Inflammatory macrophage (primary cell): ENCODE results near the gene LPIN1.
"Not testable (repeated sequence)": the region's sequence is repeated elsewhere in the genome, so short reads cannot be mapped to it uniquely, and the experiment has no call there.

Experiments used
- DNase-seq, 2 donors: peaks; one replicate each; pipeline ENCODE4 v3.0.0-alpha.2; 2020 to 2022

LPIN1 gene

DNA sequence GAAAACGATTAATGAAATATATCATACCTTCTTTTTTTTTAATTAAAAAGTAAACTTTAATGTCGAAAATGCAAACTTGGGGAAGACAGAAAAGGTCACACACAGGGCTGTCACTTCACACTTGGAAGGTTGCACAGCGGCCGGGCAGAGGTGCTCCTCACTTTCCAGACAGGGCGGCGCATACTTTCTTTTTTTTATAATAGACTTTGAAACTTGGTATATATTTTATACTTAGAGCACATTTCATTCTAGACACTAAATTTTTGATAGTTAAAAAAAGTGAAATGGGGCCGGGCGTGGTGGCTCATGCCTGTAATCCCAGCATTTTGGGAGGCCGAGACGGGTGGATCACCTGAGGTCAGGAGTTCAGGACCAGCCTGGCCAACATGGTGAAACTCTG is 66.9 kb downstream of the LPIN1 start:
- not testable (repeated sequence) for DNase-seq

GRCh38 chr2:11813951-11814350 is 67.5 kb downstream of the LPIN1 start:
- DNase-seq, result no peak

- no peak for DNase-seq
Measured at GRCh38 chr2:11814979-11815510, 68.6 kb downstream of the LPIN1 start.

DNA sequence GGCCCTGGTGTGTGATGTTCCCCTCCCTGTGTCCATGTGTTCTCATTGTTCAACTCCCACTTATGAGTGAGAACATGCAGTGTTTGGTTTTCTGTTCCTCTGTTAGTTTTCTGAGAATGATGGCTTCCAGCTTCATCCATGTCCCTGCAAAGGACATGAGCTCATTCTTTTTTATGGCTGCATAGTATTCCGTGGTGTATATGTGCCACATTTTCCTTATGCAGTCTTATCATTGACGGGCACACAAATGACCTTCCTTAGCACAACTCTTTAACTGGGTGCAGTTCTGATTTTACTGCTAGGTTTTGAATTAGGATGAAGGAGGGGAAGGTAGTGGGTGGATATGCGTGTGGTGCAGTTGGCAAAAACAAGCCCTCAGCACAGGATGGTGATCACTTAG is 70.5 kb downstream of the LPIN1 start:
- DNase-seq, result not testable (repeated sequence)

- DNase-seq, result no peak
Measured at GRCh38 chr2:11819235-11819729, 72.8 kb downstream of the LPIN1 start.

DNA sequence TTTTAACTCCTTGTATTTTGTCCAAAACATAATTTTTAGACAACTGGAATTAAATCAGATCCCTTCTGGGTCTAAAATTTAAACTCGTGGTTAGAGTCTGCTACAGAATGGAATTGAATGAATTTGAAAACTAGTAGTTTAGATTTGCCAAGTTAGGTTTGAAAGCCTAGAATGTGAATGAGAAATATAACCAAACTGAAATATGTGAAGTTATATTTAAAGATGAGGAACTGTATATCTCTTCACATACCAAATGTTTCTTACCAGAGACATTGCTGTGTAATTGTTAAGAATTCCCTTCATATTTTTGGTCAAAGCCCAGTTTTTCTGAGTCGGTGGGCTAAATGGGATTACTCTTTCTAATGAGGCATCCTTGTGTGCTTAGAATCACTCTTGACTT is 74.2 kb downstream of the LPIN1 start:
- no peak for DNase-seq

DNA sequence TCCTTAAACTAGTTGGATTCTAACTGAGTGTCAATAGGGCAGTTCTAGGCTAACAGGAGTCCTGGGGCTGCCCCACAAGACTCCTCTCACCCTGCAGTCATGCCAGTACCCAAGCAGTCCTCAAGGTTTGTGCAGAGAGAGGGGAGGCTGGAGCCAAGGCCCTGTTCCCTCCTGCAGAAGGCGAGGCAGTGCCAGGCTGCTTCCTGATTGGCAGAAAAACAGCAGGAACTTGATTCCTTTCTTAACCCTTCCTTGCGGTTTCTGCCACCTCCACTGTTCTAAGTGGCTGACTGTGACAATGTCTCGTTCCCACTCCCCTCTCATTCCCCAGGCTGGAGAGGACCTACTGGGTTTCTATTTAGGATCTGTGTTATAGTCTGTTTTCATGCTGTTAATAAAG is 75.3 kb downstream of the LPIN1 start:
- DNase-seq, result no peak

GRCh38 chr2:11822359-11822745 is 75.9 kb downstream of the LPIN1 start:
- not testable (repeated sequence) for DNase-seq

DNA sequence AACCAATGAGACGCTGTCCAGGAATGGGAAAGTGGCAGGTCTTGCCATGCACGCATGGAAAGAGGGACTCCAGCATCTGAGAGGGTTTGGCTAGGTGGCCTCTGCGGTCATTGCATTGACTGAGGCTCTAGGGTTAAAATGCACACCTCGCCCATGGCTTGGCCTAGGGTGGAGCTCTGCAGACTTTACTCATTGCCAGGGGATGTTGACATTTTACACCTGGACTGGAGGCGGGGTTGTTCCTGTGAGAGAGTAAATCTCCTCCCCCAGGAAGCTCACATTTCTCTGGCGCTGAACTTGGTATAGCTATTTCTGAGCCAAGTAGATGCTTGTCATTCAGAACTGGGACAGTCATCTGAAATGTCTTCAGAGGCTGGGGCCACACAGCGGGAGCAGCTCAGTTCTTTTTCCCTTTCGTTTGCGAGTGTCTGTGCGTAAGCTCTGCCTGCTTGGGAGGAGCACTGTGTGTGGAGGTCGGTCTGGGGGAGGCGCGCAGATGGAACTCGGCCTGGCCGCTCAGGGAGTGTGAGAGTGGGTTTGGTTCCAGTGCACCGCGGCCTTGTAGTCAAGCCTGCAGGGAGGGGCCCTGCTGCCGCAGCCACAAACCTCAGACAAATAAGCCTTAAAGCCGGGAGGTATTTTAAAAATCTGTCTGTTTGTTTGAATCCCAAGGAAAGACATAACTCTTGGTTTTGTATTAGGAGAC is 76.5 kb downstream of the LPIN1 start:
- no peak for DNase-seq

DNA sequence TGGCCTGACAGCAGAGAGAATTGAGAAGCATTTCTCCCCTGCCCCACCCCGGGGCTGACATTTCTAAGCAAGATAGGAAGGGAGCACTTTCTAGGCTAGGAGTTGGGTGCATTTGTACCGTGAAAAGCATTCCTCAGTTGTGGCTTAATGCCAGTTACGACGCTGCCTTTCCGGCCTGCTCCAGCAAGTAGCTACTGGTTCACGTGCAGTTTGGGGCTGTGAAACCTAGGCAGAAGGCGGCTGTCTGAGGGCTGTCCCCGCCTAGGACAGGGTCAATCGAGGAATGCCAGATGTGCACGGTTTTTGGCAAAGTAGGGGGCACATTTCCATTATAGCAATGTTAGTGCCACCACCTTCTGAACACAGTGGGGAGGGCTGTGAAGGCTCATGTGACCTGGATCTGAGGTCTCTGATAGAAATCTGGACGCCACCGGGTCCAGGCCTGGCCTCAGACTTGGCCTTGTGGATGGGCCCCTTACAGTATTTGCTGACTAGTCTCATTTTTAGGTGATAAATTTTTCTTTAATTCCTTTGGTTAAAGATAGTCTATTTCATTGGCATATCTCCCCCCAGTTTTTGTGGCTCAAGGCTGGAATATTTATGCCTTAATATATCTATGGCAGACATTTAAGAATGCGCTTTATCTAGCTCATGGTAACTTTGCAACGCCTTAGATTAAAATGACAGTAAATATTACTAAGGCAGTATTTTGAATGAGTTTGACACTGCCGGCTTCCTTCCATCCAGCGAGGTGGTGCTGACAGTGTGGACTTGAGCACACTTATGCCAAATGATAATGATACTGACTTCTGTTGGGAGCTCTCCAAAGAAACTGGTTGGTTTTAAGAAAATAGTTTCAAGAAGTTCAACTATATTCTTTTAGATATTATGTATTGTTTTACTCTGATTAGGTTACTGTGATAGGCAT is 78.7 kb downstream of the LPIN1 start:
- no peak for DNase-seq

- no peak for DNase-seq
Measured at GRCh38 chr2:11827547-11827946, 81.1 kb downstream of the LPIN1 start.

DNA sequence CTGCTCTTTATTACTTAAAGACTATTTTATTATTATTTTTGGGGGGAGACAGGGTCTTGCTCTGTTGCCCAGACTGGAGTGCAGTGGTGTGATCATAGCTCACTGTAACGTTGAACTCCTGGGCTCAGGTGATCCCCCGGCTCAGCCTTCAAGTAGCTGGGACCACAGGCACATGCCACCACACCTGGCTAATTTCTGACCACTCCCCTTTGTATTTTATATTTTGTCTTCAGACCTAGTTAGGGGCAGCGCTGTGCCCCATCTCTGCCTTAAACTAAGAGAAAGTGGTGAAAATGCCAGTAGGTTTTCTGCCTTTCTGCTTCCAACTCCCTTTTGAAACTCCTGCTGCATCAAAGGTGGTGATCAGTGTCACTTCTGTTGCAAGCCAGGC is 82.5 kb downstream of the LPIN1 start:
- no peak for DNase-seq

- peak; percentile 38 to 43 for DNase-seq
Measured at GRCh38 chr2:11829324-11829946, 83.0 kb downstream of the LPIN1 start.

- peak; percentile 88 to 94 for DNase-seq
Measured at GRCh38 chr2:11829947-11830707, 83.7 kb downstream of the LPIN1 start.

DNA sequence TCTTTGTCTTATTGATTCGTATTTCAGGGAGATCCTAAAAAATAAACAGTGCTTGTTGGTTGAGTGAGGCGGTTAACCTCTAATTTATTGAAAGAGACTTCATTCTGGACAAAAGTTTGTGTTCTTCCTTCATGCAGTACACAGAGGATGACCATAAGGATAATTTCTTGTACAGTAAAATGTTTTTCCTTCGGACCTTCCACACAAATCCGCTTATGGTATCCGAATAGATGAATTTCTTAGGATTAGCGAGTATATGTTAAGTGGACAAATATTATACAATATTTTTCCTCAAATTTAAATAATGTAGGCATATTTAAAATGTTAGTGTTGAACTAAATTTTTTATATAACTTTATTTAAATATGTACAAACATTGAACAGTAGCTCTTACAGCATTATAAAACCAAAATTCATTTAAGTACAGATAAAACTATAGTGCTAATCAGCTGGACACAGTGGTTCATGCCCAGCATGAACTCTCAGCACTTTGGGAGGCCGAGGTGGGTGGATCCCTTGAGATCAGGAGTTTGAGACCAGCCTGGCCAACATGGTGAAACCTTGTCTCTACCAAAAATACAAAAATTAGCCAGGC is 84.4 kb downstream of the LPIN1 start:
- no peak for DNase-seq

GRCh38 chr2:11831415-11831814 is 85.0 kb downstream of the LPIN1 start:
- DNase-seq, result no peak

- DNase-seq, result no peak
Measured at GRCh38 chr2:11832531-11832930, 86.1 kb downstream of the LPIN1 start.

- no peak for DNase-seq
Measured at GRCh38 chr2:11833601-11834000, 87.2 kb downstream of the LPIN1 start.

DNA sequence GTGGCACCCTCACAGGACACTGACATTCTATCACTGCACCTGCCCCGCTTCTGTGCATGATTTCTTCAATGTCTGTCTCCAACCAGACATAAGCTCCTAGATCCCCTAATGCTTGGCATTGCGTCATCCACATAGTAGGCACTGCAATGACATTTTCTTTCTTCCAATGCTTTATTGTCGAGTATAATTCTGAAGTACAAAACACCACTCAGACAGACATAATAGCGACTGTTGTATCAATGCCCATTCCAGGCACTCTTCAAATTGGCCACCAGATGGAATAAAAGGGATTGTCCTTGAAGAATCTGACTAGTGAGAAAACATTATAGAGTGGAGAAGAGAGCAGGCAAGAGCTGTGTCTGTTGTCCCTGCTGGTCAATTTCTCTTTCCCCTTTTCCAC is 89.0 kb downstream of the LPIN1 start:
- peak in 1 of 2 donors; percentile 15 for DNase-seq

DNA sequence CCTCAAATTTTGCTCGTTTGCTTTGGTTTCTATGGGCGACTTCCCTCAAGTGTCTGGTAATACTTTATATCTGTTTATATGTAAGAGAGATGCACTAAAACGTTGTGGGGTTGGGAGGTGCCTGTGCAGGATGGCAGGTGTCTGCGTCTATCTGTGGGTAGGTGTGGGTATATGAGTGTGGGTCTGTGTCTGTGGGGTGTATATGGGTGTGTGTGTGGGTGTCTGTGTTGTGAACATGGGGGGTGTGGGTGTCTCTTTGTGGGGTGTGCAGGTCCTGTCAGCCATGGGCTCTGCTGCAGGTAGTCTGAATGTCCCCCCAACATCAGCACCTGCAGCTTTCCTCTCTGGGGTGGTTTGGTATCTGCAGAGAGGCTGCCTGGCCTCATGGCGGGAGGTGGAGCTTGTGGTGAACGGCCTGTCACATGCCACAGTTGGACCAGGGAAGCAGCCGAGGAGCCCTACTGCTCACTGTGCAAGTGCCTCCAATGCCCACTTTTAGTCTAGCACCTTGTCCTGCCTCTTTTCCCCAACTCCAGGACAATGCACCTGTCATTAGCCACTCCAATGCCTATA is 90.3 kb downstream of the LPIN1 start:
- DNase-seq, result no peak
